Lower leg skin (tissue), 3 donors: ENCODE measurements around the gene GADD45A.

Experiments used
- POLR2A ChIP-seq, 2 donors: fragments of 450-650 bp; IDR thresholded peaks; one replicate each; pipeline ENCODE4 v1.6.1; 2016 to 2017; ENCODE audit warnings: antibody characterized with exemption in 2 of 2, mild to moderate bottlenecking in 1 of 2, moderate library complexity in 1 of 2
- TF ChIP-seq, protein P1 (sequence below), 3 donors: fragments of 450-650 bp; IDR thresholded peaks; one replicate each; pipeline ENCODE4 v1.5.1; 2016; ENCODE audit warnings: antibody characterized with exemption in 3 of 3, mild to moderate bottlenecking in 3 of 3, moderate library complexity in 2 of 3

DNA sequence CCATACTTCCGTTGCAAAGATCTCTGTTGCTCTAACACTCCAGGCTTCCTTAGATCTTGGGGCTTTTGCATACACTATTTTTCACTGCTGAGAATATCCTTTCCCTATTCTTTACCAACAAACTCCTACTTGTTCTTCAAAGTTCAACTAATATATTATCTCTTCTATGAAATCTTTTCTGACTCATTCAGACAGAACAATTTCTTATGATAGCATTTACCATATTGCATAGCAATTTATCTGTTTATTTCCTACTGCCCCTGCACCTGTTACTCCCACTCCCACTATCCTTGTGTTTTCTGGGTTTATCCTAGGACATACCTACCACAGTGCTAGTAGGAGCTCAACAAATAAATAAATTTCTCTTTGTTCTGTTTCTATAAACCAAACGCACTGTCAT is 11.0 kb downstream of the GADD45A start:
- TF ChIP-seq, protein P1, sequence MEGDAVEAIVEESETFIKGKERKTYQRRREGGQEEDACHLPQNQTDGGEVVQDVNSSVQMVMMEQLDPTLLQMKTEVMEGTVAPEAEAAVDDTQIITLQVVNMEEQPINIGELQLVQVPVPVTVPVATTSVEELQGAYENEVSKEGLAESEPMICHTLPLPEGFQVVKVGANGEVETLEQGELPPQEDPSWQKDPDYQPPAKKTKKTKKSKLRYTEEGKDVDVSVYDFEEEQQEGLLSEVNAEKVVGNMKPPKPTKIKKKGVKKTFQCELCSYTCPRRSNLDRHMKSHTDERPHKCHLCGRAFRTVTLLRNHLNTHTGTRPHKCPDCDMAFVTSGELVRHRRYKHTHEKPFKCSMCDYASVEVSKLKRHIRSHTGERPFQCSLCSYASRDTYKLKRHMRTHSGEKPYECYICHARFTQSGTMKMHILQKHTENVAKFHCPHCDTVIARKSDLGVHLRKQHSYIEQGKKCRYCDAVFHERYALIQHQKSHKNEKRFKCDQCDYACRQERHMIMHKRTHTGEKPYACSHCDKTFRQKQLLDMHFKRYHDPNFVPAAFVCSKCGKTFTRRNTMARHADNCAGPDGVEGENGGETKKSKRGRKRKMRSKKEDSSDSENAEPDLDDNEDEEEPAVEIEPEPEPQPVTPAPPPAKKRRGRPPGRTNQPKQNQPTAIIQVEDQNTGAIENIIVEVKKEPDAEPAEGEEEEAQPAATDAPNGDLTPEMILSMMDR (IDR thresholded peaks at IDR 0.05) = no peak
- TF ChIP-seq POLR2A (IDR thresholded peaks at IDR 0.05) = no peak
